Activated CD4-positive, alpha-beta memory T cell treated with anti-CD3 and anti-CD28 coated beads for 36 hours (primary cell): ENCODE results near the gene ITGA8. TPM values are rescaled to one million over a fixed set of nuclear protein-coding genes. Genes with fewer than 3 reads are reported as not detected.

ENCODE experiments used
- CTCF ChIA-PET: fragments of 350-600 bp; sonication (Branson Sonifier 250); formaldehyde crosslinking; loops from one replicate; lab custom pipeline; 2021; ENCODE audit warnings: antibody characterized with exemption, inconsistent platforms; lab: Charles Lee
- POLR2A ChIA-PET: fragments of 350-600 bp; sonication (Branson Sonifier 250); formaldehyde crosslinking; loops from one replicate; lab custom pipeline; 2021; ENCODE audit warnings: antibody characterized with exemption; lab: Charles Lee
- DNase-seq: peaks from one replicate; pipeline ENCODE4 v3.0.0-alpha.2; 2020
- H3K27ac Mint-ChIP-seq: one replicate; pipeline ENCODE4 v1.8.0; 2021; ENCODE audit warnings: mixed read lengths
- H3K27me3 Mint-ChIP-seq: one replicate; pipeline ENCODE4 v1.8.0; 2021; ENCODE audit warnings: mixed read lengths
- H3K36me3 Mint-ChIP-seq: one replicate; pipeline ENCODE4 v1.8.0; 2021; ENCODE audit warnings: mixed read lengths
- H3K4me1 Mint-ChIP-seq: one replicate; pipeline ENCODE4 v1.8.0; 2021; ENCODE audit warnings: low read depth, mixed read lengths
- H3K4me3 Mint-ChIP-seq: one replicate; pipeline ENCODE4 v1.8.0; 2021; ENCODE audit warnings: mild to moderate bottlenecking, mixed read lengths
- H3K9me3 Mint-ChIP-seq: one replicate; pipeline ENCODE4 v1.8.0; 2021; ENCODE audit warnings: mixed read lengths
- intact Hi-C: fragments of 100-400 bp; cut with micrococcal nuclease; formaldehyde crosslinking; loops from one replicate; pipeline ENCODE4 v1.15.1; 2023
- total RNA-seq, 2 experiments: library from RNA; stranded (reverse); gene quantifications; one replicate each; pipeline ENCODE4 v1.2.3, GENCODE V29; 2021

ITGA8 gene
- total RNA-seq, 2 experiments from 2014 or later: not detected

DNA sequence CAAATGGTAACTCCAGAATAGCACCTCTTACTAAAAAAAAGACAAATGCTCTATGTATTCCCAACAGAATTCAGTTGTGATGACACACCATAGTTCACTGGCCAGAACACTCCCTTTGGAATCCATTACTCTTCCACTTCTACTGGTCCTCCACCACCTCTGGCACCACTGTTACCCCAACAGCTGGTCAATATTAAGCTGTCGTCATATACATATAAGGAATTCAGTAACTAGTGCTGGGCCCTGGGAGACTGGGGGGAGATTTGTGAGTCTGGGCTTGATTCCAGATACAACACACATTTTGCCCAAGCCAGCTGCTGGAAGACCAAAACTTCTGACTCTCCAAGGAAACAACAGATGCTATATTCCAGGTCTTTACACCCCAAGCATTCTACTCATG is 26.0 kb upstream of the ITGA8 start:
- POLR2A ChIA-PET: no interaction called here
- Mint-ChIP-seq H3K4me1 (no peaks in the 10 kb centered on the region), H3K9me3 (no peaks in the 10 kb centered on the region), H3K4me3 (no peak overlapping the region), H3K27me3 (peaks cover 5% of the 10 kb centered on the region), H3K36me3 (no peaks in the 10 kb centered on the region), H3K27ac (no peak overlapping the region)
- intact Hi-C loops: no loop called here
- CTCF ChIA-PET: interaction anchor here (1.2 kb wide), 1 partner anchor 312 kb away, joined by 3 read pairs; no protein-coding TSS in a partner anchor
- DNase-seq: no peak

DNA sequence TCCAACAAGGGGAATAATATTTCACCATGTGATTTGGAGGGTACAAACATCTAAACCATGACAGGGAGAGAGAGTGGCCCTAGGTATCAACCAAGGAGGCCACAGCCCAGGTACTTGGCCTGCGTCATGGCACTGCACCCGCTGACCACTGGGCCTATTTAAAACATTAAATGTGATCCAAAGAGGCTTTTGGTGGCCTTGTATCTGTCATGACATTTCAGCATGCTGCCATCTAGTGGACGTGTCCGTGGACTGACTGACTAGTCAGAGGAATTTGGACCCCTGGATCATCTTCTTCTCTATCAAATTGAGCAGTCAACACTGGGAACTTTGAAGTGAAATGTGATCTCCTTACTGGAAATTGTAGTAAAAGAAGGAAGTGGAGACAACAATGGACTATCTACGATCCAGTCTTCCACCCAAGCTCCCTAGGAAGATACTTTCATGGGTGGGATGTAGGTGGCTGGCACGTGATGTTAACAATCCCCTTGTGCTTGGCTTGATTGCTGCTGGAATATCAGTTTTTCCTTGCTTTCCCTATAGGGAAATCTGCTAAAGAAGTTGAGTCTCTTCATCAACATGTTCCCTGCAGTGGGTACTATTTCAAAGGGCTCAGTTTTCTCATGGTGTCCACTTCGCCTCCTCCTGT is 24.6 kb upstream of the ITGA8 start:
- H3K36me3 Mint-ChIP-seq: no peaks in the 10 kb centered on the region
- H3K4me3 Mint-ChIP-seq: no peak overlapping the region
- POLR2A ChIA-PET: no interaction called here
- H3K9me3 Mint-ChIP-seq: no peaks in the 10 kb centered on the region
- peaks cover 5% of the 10 kb centered on the region for H3K27me3 Mint-ChIP-seq
- peak; percentile 50 for DNase-seq
- CTCF ChIA-PET: no interaction called here
- no peak overlapping the region for H3K27ac Mint-ChIP-seq
- intact Hi-C loops: loop anchor here (5.0 kb wide), 1 partner anchor 312 kb away; no protein-coding TSS in a partner anchor
- H3K4me1 Mint-ChIP-seq: no peaks in the 10 kb centered on the region

GRCh38 chr10:15743443-15743842 is 23.7 kb upstream of the ITGA8 start:
- intact Hi-C loops: loop anchor here (5.0 kb wide), 1 partner anchor 311 kb away; no protein-coding TSS in a partner anchor
- Mint-ChIP-seq H3K27me3 (peaks cover 2% of the 10 kb centered on the region), H3K4me3 (no peak overlapping the region), H3K9me3 (no peaks in the 10 kb centered on the region), H3K4me1 (no peaks in the 10 kb centered on the region), H3K36me3 (no peaks in the 10 kb centered on the region), H3K27ac (no peak overlapping the region)
- CTCF ChIA-PET: no interaction called here
- POLR2A ChIA-PET: no interaction called here
- no peak for DNase-seq

DNA sequence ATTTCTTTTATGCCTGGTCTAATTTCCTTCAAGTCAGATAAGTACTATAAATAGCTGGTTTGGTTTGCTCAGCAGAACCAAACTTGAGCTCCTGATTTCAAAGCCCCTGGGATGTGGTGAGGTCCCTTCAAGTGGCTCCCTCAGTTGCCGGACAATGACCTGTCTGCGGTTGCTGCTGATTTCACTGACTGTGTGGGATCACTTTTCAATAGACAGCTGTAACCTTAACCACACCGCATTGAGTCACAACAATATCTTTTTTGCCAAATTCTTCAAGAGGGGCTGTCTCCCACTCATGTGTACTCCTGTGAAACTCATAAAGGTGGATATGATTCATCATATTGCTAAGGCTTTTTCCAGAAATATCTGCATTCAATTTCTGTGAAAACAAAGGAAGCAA is 23.1 kb upstream of the ITGA8 start:
- intact Hi-C loops: loop anchor here (5.0 kb wide), 1 partner anchor 311 kb away; no protein-coding TSS in a partner anchor
- POLR2A ChIA-PET: no interaction called here
- CTCF ChIA-PET: no interaction called here

GRCh38 chr10:15742102-15742501 is 22.4 kb upstream of the ITGA8 start:
- no peak overlapping the region for H3K4me3 Mint-ChIP-seq
- ChIA-PET POLR2A (no interaction called here), CTCF (interaction anchor here (0.6 kb wide), 1 partner anchor 1389 kb away, joined by 5 read pairs; no protein-coding TSS in a partner anchor)
- no peak overlapping the region for H3K27ac Mint-ChIP-seq
- intact Hi-C loops: loop anchor here (5.0 kb wide), 1 partner anchor 310 kb away; no protein-coding TSS in a partner anchor
- no peaks in the 10 kb centered on the region for H3K36me3 Mint-ChIP-seq
- no peaks in the 10 kb centered on the region for H3K9me3 Mint-ChIP-seq
- peaks cover 2% of the 10 kb centered on the region for H3K27me3 Mint-ChIP-seq
- H3K4me1 Mint-ChIP-seq: no peaks in the 10 kb centered on the region
- no peak for DNase-seq

More for the DNA sequence above, 23.1 kb upstream of the ITGA8 start:
- H3K4me1 Mint-ChIP-seq: no peaks in the 10 kb centered on the region
- H3K36me3 Mint-ChIP-seq: no peaks in the 10 kb centered on the region
- no peaks in the 10 kb centered on the region for H3K9me3 Mint-ChIP-seq
- DNase-seq: no peak
- no peak overlapping the region for H3K27ac Mint-ChIP-seq
- H3K4me3 Mint-ChIP-seq: no peak overlapping the region
- H3K27me3 Mint-ChIP-seq: peaks cover 2% of the 10 kb centered on the region

DNA sequence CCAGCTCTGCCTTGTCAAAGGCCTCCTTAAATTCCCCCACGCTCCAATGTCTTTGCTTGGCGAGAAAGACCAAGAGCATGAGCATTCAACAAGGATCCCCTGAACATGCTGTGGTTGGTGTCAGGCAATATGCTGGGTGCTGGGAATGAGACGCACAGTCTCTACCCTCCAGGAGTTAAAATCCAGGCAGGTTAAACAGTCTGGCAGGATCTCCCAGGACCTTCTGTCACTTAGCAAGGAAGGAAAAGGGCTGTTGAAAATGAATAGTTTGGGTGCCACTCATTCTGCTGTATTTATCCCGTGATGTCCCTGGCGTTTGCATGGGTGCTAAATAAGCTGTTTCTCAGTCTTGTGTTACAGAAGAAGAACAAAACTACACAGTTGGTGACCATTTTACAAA is 21.9 kb upstream of the ITGA8 start:
- no peak for DNase-seq
- ChIA-PET CTCF (interaction anchor here (0.6 kb wide), 1 partner anchor 1389 kb away, joined by 5 read pairs; no protein-coding TSS in a partner anchor), POLR2A (no interaction called here)
- Mint-ChIP-seq H3K27me3 (peaks cover 2% of the 10 kb centered on the region), H3K27ac (no peak overlapping the region), H3K9me3 (no peaks in the 10 kb centered on the region), H3K36me3 (no peaks in the 10 kb centered on the region), H3K4me1 (no peaks in the 10 kb centered on the region), H3K4me3 (no peak overlapping the region)
- intact Hi-C loops: loop anchor here (5.0 kb wide), 1 partner anchor 309 kb away; no protein-coding TSS in a partner anchor

DNA sequence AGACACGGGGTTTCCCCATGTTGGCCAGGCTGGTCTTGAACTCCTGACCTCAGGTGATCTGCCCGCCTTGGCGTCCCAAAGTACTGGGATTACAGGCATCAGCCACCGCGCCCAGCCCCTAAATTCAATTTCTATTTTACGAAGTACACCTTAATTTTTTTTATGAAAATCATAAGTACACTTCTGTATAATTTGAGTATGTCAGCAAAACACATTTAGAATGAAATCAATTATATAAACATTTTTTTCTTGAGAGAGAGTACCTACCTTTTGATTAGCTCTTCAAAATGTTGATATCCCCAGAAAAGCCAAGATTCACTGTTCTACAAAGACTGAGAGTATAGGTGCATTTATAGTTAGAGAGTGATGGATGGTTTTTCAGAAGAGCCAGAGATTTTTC is 20.5 kb upstream of the ITGA8 start:
- Mint-ChIP-seq H3K4me3 (no peak overlapping the region), H3K9me3 (no peaks in the 10 kb centered on the region), H3K4me1 (no peaks in the 10 kb centered on the region), H3K36me3 (no peaks in the 10 kb centered on the region), H3K27ac (no peak overlapping the region), H3K27me3 (peaks cover 2% of the 10 kb centered on the region)
- intact Hi-C loops: loop anchor here (5.0 kb wide), 1 partner anchor 308 kb away; no protein-coding TSS in a partner anchor
- no peak for DNase-seq
- ChIA-PET POLR2A (no interaction called here), CTCF (no interaction called here)

DNA sequence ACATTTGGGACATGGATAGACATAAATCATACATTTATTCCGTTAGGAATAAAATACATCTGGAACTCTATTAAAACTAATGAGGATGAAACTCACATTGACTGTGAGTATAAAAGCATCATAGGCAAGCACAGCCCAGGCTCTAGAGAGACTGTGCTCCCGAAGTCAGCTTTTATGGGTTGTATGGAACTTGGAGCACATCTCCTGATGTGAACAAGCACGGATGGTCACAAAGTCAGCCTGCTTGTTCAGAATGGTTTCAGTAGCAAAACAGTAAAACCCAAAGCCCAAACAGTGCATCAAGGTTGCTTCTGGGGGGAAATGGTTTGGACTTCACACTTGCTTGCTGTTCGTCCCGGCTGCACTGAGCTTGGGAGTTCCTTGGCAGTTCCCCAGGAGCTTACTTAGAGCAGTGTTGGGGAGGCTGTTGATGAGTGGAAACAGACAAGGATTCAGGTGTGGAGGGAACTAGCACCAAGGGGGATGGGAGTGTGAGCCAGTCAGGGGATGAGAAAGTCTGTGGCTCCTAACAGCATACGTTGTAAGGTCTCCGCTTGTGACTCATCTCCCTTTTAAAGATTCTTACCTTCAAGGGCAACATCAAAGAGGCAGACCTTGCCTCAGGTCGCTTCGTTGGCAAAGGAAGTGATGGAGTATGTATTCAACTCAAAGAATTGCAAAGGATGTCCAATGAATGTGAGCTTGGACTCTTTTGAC is 19.7 kb upstream of the ITGA8 start:
- POLR2A ChIA-PET: no interaction called here
- Mint-ChIP-seq H3K9me3 (no peaks in the 10 kb centered on the region), H3K4me1 (no peaks in the 10 kb centered on the region), H3K4me3 (no peak overlapping the region), H3K27me3 (peaks cover 2% of the 10 kb centered on the region), H3K36me3 (no peaks in the 10 kb centered on the region), H3K27ac (no peak overlapping the region)
- no peak for DNase-seq
- intact Hi-C loops: no loop called here
- CTCF ChIA-PET: interaction anchor here (0.7 kb wide), 1 partner anchor 204 kb away, joined by 3 read pairs; no protein-coding TSS in a partner anchor

DNA sequence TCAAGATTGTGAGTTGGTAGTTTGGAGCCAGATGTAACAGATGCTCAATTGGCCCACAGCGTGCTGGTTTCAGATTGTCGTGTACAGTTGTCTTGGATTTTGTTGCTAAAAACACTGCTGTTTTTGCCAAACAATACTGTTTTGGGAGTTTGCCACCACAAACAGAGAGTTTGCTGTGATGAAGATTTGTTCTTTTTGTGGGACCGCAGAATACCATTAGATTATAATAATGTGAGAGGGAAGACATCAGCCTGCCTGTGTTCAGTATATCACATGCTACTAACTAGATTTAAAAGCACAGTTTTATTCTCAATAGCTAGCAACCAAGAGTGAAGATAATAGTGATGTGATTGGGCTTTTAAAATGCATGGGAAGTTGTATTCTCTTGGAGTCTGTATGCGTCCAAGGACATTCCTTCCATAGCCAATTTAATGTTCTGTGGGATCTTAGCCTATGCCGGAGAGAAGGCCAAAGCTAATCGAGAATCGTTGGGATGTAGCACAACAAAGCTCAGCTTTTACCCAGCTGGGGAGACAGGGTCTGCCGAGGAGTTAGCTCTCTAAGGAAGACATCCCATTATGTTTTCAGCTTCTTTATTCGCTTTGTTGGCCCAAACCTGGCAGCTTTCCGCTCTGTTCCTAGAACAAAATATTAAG is 18.7 kb upstream of the ITGA8 start:
- intact Hi-C loops: no loop called here
- DNase-seq: no peak
- Mint-ChIP-seq H3K9me3 (no peaks in the 10 kb centered on the region), H3K36me3 (no peaks in the 10 kb centered on the region), H3K4me3 (no peak overlapping the region), H3K4me1 (no peaks in the 10 kb centered on the region), H3K27ac (no peak overlapping the region), H3K27me3 (peaks cover 2% of the 10 kb centered on the region)
- CTCF ChIA-PET: no interaction called here
- POLR2A ChIA-PET: no interaction called here

DNA sequence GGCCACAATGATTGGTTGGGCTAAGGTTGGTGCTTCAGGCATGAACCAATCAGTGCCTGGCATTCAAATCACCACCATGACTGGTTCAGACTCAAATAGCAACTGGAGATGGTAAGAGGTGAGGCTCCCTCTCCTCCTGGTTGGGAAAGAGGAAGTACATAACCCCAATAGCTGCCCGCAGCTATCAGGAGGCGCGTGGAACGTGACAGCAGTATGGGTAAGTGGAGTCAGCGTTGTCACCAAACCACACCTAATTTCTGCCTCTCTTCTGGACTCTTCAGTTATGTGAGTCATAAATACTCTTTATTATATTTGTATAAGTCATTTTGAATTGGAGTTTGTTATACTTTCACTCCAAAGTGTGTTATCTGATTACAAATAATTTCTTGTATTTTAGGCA is 17.9 kb upstream of the ITGA8 start:
- Mint-ChIP-seq H3K36me3 (no peaks in the 10 kb centered on the region), H3K4me1 (no peaks in the 10 kb centered on the region), H3K27ac (no peak overlapping the region), H3K4me3 (no peak overlapping the region), H3K9me3 (no peaks in the 10 kb centered on the region), H3K27me3 (peaks cover 2% of the 10 kb centered on the region)
- CTCF ChIA-PET: no interaction called here
- intact Hi-C loops: no loop called here
- DNase-seq: no peak
- POLR2A ChIA-PET: no interaction called here

DNA sequence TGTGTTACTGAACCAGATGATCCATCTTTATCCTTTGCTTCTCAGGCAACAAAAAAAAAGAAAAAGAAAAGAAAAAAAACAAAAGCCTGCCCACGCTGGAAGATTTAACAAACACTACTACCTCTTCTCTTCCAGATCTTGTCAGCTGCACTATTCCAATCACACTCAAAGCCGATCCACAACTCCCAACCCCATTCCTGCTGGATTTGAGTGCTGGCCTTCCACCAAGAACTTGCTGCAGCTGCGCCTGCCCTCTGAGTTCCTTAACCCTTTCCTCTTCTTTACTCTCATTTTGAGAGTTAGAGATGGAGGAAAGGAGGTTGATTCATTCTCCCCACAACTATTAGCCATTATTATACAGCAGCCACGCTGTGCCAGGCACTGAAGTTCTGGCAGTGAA is 16.0 kb upstream of the ITGA8 start:
- H3K27ac Mint-ChIP-seq: no peak overlapping the region
- ChIA-PET POLR2A (no interaction called here), CTCF (no interaction called here)
- no peaks in the 10 kb centered on the region for H3K36me3 Mint-ChIP-seq
- intact Hi-C loops: no loop called here
- H3K9me3 Mint-ChIP-seq: peaks cover 4% of the 10 kb centered on the region
- peaks cover 5% of the 10 kb centered on the region for H3K27me3 Mint-ChIP-seq
- H3K4me1 Mint-ChIP-seq: no peaks in the 10 kb centered on the region
- DNase-seq: no peak
- no peak overlapping the region for H3K4me3 Mint-ChIP-seq

GRCh38 chr10:15730341-15730740 is 10.6 kb upstream of the ITGA8 start:
- ChIA-PET CTCF (interaction anchor here (0.6 kb wide), 2 partner anchors 99 to 769 kb away, joined by 3 read pairs; no protein-coding TSS in a partner anchor), POLR2A (interaction anchor here (0.6 kb wide), 1 partner anchor 59 kb away, joined by 3 read pairs; no protein-coding TSS in a partner anchor)
- intact Hi-C loops: no loop called here
- H3K36me3 Mint-ChIP-seq: no peaks in the 10 kb centered on the region
- no peaks in the 10 kb centered on the region for H3K4me1 Mint-ChIP-seq
- H3K27ac Mint-ChIP-seq: no peak overlapping the region
- H3K27me3 Mint-ChIP-seq: peaks cover 4% of the 10 kb centered on the region
- no peak overlapping the region for H3K4me3 Mint-ChIP-seq
- DNase-seq: no peak
- peaks cover 9% of the 10 kb centered on the region for H3K9me3 Mint-ChIP-seq
